Mammary epithelial cell (primary cell): Measurements from ENCODE around the gene RTP1.

Experiments used
- CTCF ChIP-seq, 2 donors: IDR thresholded peaks in 1 of 2; conservative IDR thresholded peaks in 1 of 2; 2 replicates each; pipeline ENCODE4 v1.5.1; 2011 to 2012; ENCODE audit warnings: inconsistent platforms in 2 of 2, low read length in 2 of 2, mild to moderate bottlenecking in 2 of 2, control low read depth in 1 of 2, low read depth in 1 of 2; ENCODE audit not compliant: insufficient read depth in 1 of 2; ENCODE audit errors: extremely low read depth in 1 of 2
- EZH2 ChIP-seq: IDR thresholded peaks from 2 replicates; pipeline ENCODE4 v1.6.1; 2012; ENCODE audit warnings: low read length, inconsistent platforms, borderline replicate concordance

GRCh38 chr3:187237741-187238140 lies 40.5 kb downstream of the RTP1 start:
- TF ChIP-seq CTCF (conservative IDR thresholded peaks at IDR 0.05 in 1 of 2, IDR thresholded peaks at IDR 0.05 in 1 of 2; ENCODE audit: extremely low read depth in 1 of 2, insufficient read depth in 1 of 2, low read depth in 1 of 2, low read length in 2 of 2) (no peak), EZH2 (no peak)
